Ovary (tissue), 3 donors: ENCODE data around the gene SH3RF1.

ENCODE experiments used
- CTCF ChIP-seq, 3 donors: fragments of 450-650 bp in 2 of 3; fragments of 200-600 bp in 1 of 3; IDR thresholded peaks; one replicate each; pipeline versions ENCODE4 v1.5.1 to v1.8.0; 2016 to 2022; ENCODE audit warnings: antibody characterized with exemption in 3 of 3, mild to moderate bottlenecking in 1 of 3
- POLR2A ChIP-seq: fragments of 450-650 bp; IDR thresholded peaks from one replicate; pipeline ENCODE4 v1.6.1; 2017; ENCODE audit warnings: antibody characterized with exemption, mild to moderate bottlenecking, moderate library complexity
- donor health status: DM: no; HTN: no; CAD: no.

- TF ChIP-seq CTCF (IDR thresholded peaks at IDR 0.05) (no peak), POLR2A (no peak)
Observed at GRCh38 chr4:169156392-169156791, 114.4 kb downstream of the SH3RF1 start.
